HFF-Myc (cell line): ENCODE data around the gene NHERF2.

ENCODE experiments used
- DNase-seq: peaks from one replicate; pipeline ENCODE4 v3.0.0-alpha.2; 2011; ENCODE audit warnings: low read depth; ENCODE audit errors: extremely low read depth
- H3K4me3 ChIP-seq: replicated peaks from 2 replicates; pipeline ENCODE4 v1.5.1; 2011; ENCODE audit warnings: low read depth, mild to moderate bottlenecking, control low read depth, low read length
- TF ChIP-seq, protein P1 (sequence below): IDR thresholded peaks from 2 replicates; pipeline ENCODE4 v1.5.1; 2012; ENCODE audit warnings: mild to moderate bottlenecking, low read depth, low read length, control low read depth; ENCODE audit errors: missing control alignments

NHERF2 gene

DNA sequence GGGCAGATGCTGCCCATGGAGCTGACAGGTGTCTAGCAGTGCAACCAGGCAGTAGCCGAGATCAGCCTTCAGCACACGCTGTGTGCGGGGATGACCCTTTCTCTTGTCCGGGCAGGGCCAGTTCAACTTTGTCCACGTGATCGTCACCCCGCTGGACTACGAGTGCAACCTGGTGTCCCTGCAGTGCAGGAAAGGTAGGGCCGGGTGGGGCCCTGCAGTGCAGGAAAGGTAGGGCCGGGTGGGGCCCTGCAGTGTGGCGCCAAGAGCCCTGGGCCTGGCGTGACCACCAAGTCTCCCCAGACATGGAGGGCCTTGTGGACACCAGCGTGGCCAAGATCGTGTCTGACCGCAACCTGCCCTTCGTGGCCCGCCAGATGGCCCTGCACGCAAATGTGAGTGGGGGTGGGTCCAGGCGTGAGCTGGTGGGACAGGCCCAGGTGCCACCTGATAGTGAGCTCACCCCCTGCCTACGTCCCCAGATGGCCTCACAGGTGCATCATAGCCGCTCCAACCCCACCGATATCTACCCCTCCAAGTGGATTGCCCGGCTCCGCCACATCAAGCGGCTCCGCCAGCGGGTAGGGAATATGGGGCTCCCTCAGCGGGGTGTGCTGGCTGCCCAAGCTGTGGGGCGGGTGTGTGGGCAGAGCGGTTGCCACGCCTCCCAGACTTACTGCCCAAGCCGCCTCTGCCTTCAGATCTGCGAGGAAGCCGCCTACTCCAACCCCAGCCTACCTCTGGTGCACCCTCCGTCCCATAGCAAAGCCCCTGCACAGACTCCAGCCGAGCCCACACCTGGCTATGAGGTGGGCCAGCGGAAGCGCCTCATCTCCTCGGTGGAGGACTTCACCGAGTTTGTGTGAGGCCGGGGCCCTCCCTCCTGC, 61.3 kb downstream of the NHERF2 start:
- no peak for DNase-seq
- no peak overlapping the region for H3K4me3 ChIP-seq
- TF ChIP-seq, protein P1, sequence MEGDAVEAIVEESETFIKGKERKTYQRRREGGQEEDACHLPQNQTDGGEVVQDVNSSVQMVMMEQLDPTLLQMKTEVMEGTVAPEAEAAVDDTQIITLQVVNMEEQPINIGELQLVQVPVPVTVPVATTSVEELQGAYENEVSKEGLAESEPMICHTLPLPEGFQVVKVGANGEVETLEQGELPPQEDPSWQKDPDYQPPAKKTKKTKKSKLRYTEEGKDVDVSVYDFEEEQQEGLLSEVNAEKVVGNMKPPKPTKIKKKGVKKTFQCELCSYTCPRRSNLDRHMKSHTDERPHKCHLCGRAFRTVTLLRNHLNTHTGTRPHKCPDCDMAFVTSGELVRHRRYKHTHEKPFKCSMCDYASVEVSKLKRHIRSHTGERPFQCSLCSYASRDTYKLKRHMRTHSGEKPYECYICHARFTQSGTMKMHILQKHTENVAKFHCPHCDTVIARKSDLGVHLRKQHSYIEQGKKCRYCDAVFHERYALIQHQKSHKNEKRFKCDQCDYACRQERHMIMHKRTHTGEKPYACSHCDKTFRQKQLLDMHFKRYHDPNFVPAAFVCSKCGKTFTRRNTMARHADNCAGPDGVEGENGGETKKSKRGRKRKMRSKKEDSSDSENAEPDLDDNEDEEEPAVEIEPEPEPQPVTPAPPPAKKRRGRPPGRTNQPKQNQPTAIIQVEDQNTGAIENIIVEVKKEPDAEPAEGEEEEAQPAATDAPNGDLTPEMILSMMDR, result no peak
